ENCODE measurements around the gene NDUFAF3. TPM values are rescaled to one million over a fixed set of nuclear protein-coding genes. Genes with fewer than 3 reads are reported as not detected.
A peak's percentile ranks its signal among the peaks of the same experiment; 100 is the strongest.

The NDUFAF3 gene
- total and polyA plus RNA-seq, 2 donors: 43.2 to 81.6 TPM

DNA sequence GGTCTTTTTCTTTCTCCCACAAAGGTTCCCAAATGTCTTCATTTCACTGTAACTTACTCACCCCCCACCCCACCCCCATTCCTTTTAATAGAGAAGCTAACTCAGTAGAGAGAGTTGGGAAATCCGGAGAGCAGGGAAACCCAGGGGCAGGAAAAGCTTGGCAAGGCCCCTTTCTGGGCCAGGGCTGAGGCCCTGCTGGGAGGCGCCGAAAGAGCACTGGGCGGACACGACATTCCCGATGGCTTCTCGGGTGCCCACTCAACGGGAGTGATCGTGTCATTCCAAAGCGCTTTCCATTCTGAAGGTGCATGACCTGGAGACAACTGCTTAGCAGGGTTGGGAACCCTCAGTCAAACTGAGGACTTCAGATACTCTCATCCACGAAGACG, 2.0 kb upstream of the NDUFAF3 start:
- 44% methylated on average over 12 of the region's 12 CpGs for WGBS
- Histone ChIP-seq H3K36me3 (ENCODE audit: insufficient read depth) (peaks cover 7% of the 10 kb centered on the region), H3K4me1 (ENCODE audit: insufficient read depth) (no peaks in the 10 kb centered on the region), H3K27ac (ENCODE audit: low read depth) (peak overlapping the region; percentile 97), H3K4me3 (ENCODE audit: low read depth, low read length) (no peak overlapping the region)
- no peak for DNase-seq (ENCODE audit: extremely low spot score)

GRCh38 chr3:49020330-49021212, 1.4 kb upstream of the NDUFAF3 start:
- Histone ChIP-seq H3K4me1 (ENCODE audit: insufficient read depth) (no peaks in the 10 kb centered on the region), H3K27ac (ENCODE audit: low read depth) (peak overlapping the region; percentile 97), H3K36me3 (ENCODE audit: insufficient read depth) (peaks cover 7% of the 10 kb centered on the region), H3K4me3 (ENCODE audit: low read depth, low read length) (peak overlapping the region; percentile 64)
- WGBS: 2% methylated on average over 51 of the region's 51 CpGs
- no peak for DNase-seq (ENCODE audit: extremely low spot score)

- DNase-seq (ENCODE audit: extremely low spot score): peak; percentile 96
- Histone ChIP-seq H3K36me3 (ENCODE audit: insufficient read depth) (peaks cover 4% of the 10 kb centered on the region), H3K4me1 (ENCODE audit: insufficient read depth) (no peaks in the 10 kb centered on the region), H3K27ac (ENCODE audit: low read depth) (peak overlapping the region; percentile 97), H3K4me3 (ENCODE audit: low read depth, low read length) (peak overlapping the region; percentile 64)
- under 1% methylated on average over 60 of the region's 60 CpGs for WGBS
These were observed 608 bp upstream of the NDUFAF3 start for GRCh38 chr3:49021213-49021812.

DNA sequence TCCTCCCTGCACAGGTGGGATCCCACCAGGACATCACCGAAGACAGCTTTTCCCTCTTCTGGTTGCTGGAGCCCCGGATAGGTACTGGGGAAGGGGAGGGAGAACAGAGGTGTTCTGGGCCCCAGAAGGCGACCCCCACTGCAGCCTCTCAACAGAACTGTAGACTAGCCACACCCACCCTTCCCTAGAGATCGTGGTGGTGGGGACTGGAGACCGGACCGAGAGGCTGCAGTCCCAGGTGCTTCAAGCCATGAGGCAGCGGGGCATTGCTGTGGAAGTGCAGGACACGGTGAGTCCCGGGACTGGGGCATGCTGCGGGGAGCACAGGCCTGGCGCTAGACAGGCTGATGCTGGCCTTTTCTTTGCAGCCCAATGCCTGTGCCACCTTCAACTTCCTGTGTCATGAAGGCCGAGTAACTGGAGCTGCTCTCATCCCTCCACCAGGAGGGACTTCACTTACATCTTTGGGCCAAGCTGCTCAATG, 809 bp downstream of the NDUFAF3 start:
- Histone ChIP-seq H3K4me3 (ENCODE audit: low read depth, low read length) (peak overlapping the region; percentile 59), H3K36me3 (ENCODE audit: insufficient read depth) (peaks cover 4% of the 10 kb centered on the region), H3K4me1 (ENCODE audit: insufficient read depth) (no peaks in the 10 kb centered on the region), H3K27ac (ENCODE audit: low read depth) (peak overlapping the region; percentile 94)
- 25% methylated on average over 12 of the region's 12 CpGs for whole genome bisulfite sequencing
- no peak for DNase-seq (ENCODE audit: extremely low spot score)

GRCh38 chr3:49023775-49024174, 1.9 kb downstream of the NDUFAF3 start:
- WGBS: 90% methylated on average over 4 of the region's 4 CpGs
- H3K4me1 ChIP-seq (ENCODE audit: insufficient read depth): no peaks in the 10 kb centered on the region

GRCh38 chr3:49024449-49024848, 2.5 kb downstream of the NDUFAF3 start:
- Histone ChIP-seq H3K4me1 (ENCODE audit: insufficient read depth) (no peaks in the 10 kb centered on the region), H3K36me3 (ENCODE audit: insufficient read depth) (peaks cover 4% of the 10 kb centered on the region), H3K27ac (ENCODE audit: low read depth) (no peak overlapping the region), H3K4me3 (ENCODE audit: low read depth, low read length) (no peak overlapping the region)
- DNase-seq (ENCODE audit: extremely low spot score): no peak
- WGBS: 75% methylated on average over 5 of the region's 5 CpGs

More at GRCh38 chr3:49023775-49024174, 1.9 kb downstream of the NDUFAF3 start:
- peaks cover 4% of the 10 kb centered on the region for H3K36me3 ChIP-seq (ENCODE audit: insufficient read depth)
- DNase-seq (ENCODE audit: extremely low spot score): no peak
- H3K4me3 ChIP-seq (ENCODE audit: low read depth, low read length): no peak overlapping the region
- H3K27ac ChIP-seq (ENCODE audit: low read depth): no peak overlapping the region

DNA sequence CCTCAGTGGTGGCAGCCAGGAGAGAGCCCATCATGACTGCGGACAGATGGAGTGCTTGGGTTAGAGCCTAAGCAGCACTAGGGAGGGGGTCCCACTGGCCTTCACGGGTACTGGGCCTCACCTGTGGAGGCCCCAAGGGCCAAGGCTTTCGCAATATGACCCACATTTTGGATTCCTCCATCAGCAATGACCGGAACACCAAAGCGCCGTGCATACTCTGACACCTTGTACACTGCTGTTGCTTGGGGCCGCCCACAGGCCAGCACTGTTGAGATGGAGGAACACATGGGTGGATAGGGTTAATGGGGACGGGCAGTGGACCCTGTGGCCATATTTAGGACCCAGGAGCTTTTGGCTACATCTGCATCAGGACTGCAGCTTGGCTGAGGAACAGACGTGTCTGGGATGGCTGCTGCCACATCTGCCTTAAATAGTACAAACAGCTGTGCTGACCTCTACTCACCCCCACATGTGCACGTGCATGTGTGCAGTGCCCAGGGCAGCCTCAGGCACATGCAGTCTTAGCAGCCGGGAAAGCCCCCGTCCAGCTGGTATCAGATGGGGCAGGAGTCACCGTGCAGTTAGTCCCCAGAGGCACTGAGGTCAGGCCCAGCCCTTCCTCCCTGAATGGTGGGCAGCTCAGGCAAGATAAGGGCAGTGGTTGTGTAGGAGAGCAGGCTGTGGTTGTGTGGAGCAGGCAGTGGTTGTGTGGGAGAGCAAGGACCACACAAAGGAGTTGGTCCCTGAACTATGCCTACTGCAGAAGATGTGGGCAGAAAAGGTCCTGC, 3.3 kb downstream of the NDUFAF3 start:
- Histone ChIP-seq H3K4me1 (ENCODE audit: insufficient read depth) (no peaks in the 10 kb centered on the region), H3K4me3 (ENCODE audit: low read depth, low read length) (no peak overlapping the region), H3K36me3 (ENCODE audit: insufficient read depth) (peaks cover 4% of the 10 kb centered on the region), H3K27ac (ENCODE audit: low read depth) (no peak overlapping the region)
- 67% methylated on average over 13 of the region's 13 CpGs for WGBS
- DNase-seq (ENCODE audit: extremely low spot score): no peak

DNA sequence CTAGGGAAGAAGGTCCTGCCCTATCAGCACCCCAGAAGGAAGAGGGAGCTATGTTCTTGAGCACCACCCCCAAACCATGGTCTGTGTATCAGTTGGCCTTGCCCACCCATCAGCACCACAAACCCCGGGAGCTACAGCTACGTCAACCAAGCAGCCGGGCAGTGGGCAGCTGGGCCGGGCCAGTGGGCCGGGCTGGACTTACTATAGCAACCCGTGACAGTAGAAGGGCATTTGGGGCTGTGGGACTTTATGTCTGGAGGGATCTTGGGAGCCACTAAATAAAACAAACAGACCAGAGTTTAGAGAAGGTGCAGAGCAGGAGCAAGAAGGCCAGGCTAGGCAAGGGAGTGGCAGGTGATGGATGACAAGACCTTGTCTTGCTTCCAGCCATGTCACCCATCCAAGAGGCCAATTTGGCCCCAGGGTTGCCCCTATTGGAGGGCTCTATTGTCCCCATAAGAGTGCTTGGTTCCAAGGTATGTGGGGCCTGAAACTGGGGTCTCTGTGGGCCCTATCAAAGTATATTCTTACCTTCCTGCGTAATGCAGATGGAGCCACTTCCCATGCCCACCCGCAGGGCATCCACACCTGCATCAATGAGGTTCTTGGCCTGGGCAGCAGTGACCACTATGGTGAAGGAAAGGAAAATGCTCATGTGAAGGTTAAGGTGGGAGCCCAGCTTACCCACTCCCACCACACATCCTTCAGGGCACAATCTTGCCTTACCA, 4.0 kb downstream of the NDUFAF3 start:
- no peak for DNase-seq (ENCODE audit: extremely low spot score)
- WGBS: 84% methylated on average over 8 of the region's 8 CpGs
- Histone ChIP-seq H3K4me1 (ENCODE audit: insufficient read depth) (no peaks in the 10 kb centered on the region), H3K36me3 (ENCODE audit: insufficient read depth) (peaks cover 4% of the 10 kb centered on the region), H3K4me3 (ENCODE audit: low read depth, low read length) (no peak overlapping the region), H3K27ac (ENCODE audit: low read depth) (no peak overlapping the region)

DNA sequence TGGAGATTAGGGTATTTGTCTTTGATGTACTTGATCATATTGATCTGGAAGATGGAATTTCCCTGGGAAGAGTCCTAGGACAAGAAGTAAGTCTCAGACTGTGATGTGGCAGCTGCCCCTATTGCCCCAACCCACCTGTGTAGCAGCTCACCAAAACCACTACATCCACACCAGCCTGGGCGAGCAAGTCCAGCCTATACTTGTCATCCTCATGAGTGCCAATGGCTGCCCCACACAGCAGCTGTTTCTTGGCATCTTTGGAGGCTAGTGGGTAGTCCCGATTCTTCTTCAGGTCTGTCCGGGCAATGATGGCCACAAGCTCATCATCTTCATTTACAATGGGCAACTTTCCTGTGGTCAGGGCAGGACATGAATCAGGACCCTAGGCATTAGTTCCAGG, 4.6 kb downstream of the NDUFAF3 start:
- Histone ChIP-seq H3K4me3 (ENCODE audit: low read depth, low read length) (no peak overlapping the region), H3K27ac (ENCODE audit: low read depth) (no peak overlapping the region), H3K4me1 (ENCODE audit: insufficient read depth) (no peaks in the 10 kb centered on the region), H3K36me3 (ENCODE audit: insufficient read depth) (peaks cover 4% of the 10 kb centered on the region)
- 95% methylated on average over 3 of the region's 3 CpGs for WGBS
- DNase-seq (ENCODE audit: extremely low spot score): no peak

GRCh38 chr3:49027634-49028033, 5.7 kb downstream of the NDUFAF3 start:
- Histone ChIP-seq H3K27ac (ENCODE audit: low read depth) (no peak overlapping the region), H3K4me1 (ENCODE audit: insufficient read depth) (no peaks in the 10 kb centered on the region), H3K36me3 (ENCODE audit: insufficient read depth) (peaks cover 5% of the 10 kb centered on the region), H3K4me3 (ENCODE audit: low read depth, low read length) (no peak overlapping the region)
- WGBS: 95% methylated on average over 9 of the region's 9 CpGs
- DNase-seq (ENCODE audit: extremely low spot score): no peak

GRCh38 chr3:49028298-49028672, 6.4 kb downstream of the NDUFAF3 start:
- peaks cover 7% of the 10 kb centered on the region for H3K36me3 ChIP-seq (ENCODE audit: insufficient read depth)
- WGBS: 83% methylated on average over 4 of the region's 4 CpGs
- no peaks in the 10 kb centered on the region for H3K4me1 ChIP-seq (ENCODE audit: insufficient read depth)

GRCh38 chr3:49028673-49029562, 7.0 kb downstream of the NDUFAF3 start, which contains the start of gene IMPDH2:
Gene IMPDH2 (minus strand): TSS chr3:49029398. CDS start chr3:49029350, 48 bp downstream.
- 2% methylated on average over 55 of the region's 55 CpGs for WGBS
- peak; percentile 73 for DNase-seq (ENCODE audit: extremely low spot score)
- Histone ChIP-seq H3K4me1 (ENCODE audit: insufficient read depth) (no peaks in the 10 kb centered on the region), H3K36me3 (ENCODE audit: insufficient read depth) (peaks cover 7% of the 10 kb centered on the region), H3K27ac (ENCODE audit: low read depth) (peak within 1 kb of the TSS; percentile 89), H3K4me3 (ENCODE audit: low read depth, low read length) (peak within 1 kb of the TSS; percentile 61)

More at GRCh38 chr3:49028298-49028672, 6.4 kb downstream of the NDUFAF3 start:
- DNase-seq (ENCODE audit: extremely low spot score): no peak
- no peak overlapping the region for H3K4me3 ChIP-seq (ENCODE audit: low read depth, low read length)
- no peak overlapping the region for H3K27ac ChIP-seq (ENCODE audit: low read depth)

Data from urinary bladder (tissue), 4 donors.